HEK293 (cell line): ENCODE results near the gene VIT.

Experiments
- CTCF ChIA-PET: fragments of 350-600 bp; formaldehyde crosslinking; extraction: SDS; loops from one replicate; lab custom pipeline; 2021; ENCODE audit warnings: antibody characterized with exemption; lab: Yijun Ruan, JAX
- POLR2A ChIA-PET: fragments of 300-600 bp; formaldehyde crosslinking; extraction: SDS; loops from one replicate; lab custom pipeline; 2020; ENCODE audit warnings: antibody characterized with exemption, inconsistent platforms; lab: Yijun Ruan, JAX
- H3K27ac ChIP-seq: fragments of 200-500 bp; sonication (Bioruptor generic); 2 replicates; pipeline ENCODE4 v1.5.1; 2014; ENCODE audit warnings: low read depth, low read length, control low read depth, inconsistent platforms; ENCODE audit errors: extremely low read depth
- H3K36me3 ChIP-seq, 2 experiments: fragments of 200-500 bp in 1 of 2; sonication (Bioruptor generic) in 1 of 2; 1 replicate in 1 of 2; 2 replicates in 1 of 2; pipeline ENCODE4 v1.5.1; 2014 to 2017; ENCODE audit warnings: inconsistent platforms in 2 of 2, low read length in 2 of 2; ENCODE audit not compliant: control insufficient read depth in 2 of 2, insufficient read depth in 1 of 2
- H3K4me1 ChIP-seq: fragments of 200-500 bp; sonication (Bioruptor generic); 2 replicates; pipeline ENCODE4 v1.5.1; 2014; ENCODE audit warnings: mild to moderate bottlenecking, low read length, inconsistent platforms; ENCODE audit not compliant: control insufficient read depth, insufficient read depth
- H3K4me3 ChIP-seq: 2 replicates; pipeline ENCODE4 v1.5.1; 2011; ENCODE audit warnings: low read depth, mild to moderate bottlenecking, control low read depth, low read length, moderate library complexity
- H3K9me3 ChIP-seq: fragments of 200-500 bp; sonication (Bioruptor generic); 2 replicates; pipeline ENCODE4 v1.5.1; 2014; ENCODE audit warnings: low read depth, low read length, inconsistent platforms; ENCODE audit not compliant: control insufficient read depth, insufficient read depth
- EGR2 ChIP-seq: fragments of 450-650 bp; formaldehyde crosslinking; IDR thresholded peaks from 2 replicates; pipeline ENCODE4 v1.5.1; 2016; ENCODE audit warnings: low read depth, missing biosample characterization, missing genetic modification characterization
- GLIS2 ChIP-seq: fragments of 450-650 bp; formaldehyde crosslinking; IDR thresholded peaks from 2 replicates; pipeline ENCODE4 v1.5.1; 2016; ENCODE audit warnings: missing biosample characterization, missing genetic modification characterization
- KLF7 ChIP-seq: fragments of 450-650 bp; formaldehyde crosslinking; IDR thresholded peaks from 2 replicates; pipeline ENCODE4 v1.5.1; 2016; ENCODE audit warnings: missing biosample characterization, missing genetic modification characterization, borderline replicate concordance
- KLF8 ChIP-seq: fragments of 450-650 bp; formaldehyde crosslinking; IDR thresholded peaks from 2 replicates; pipeline ENCODE4 v1.5.1; 2016; ENCODE audit warnings: missing biosample characterization, missing genetic modification characterization
- SALL2 ChIP-seq: fragments of 450-650 bp; formaldehyde crosslinking; IDR thresholded peaks from 2 replicates; pipeline ENCODE4 v1.5.0; 2017; ENCODE audit warnings: missing biosample characterization, mild to moderate bottlenecking, missing genetic modification characterization, borderline replicate concordance
- ZBTB1 ChIP-seq: fragments of 450-650 bp; formaldehyde crosslinking; IDR thresholded peaks from 2 replicates; pipeline ENCODE4 v1.5.1; 2016; ENCODE audit warnings: missing biosample characterization, missing genetic modification characterization
- ZBTB21 ChIP-seq: fragments of 450-650 bp; formaldehyde crosslinking; IDR thresholded peaks from 2 replicates; pipeline ENCODE4 v1.5.1; 2017; ENCODE audit warnings: missing biosample characterization, missing genetic modification characterization
- ZNF10 ChIP-seq: fragments of 450-650 bp; formaldehyde crosslinking; IDR thresholded peaks from 2 replicates; pipeline ENCODE4 v1.5.1; 2017; ENCODE audit warnings: missing biosample characterization, missing genetic modification characterization
- ZNF114 ChIP-seq: fragments of 450-650 bp; formaldehyde crosslinking; IDR thresholded peaks from 2 replicates; pipeline ENCODE4 v1.5.0; 2017; ENCODE audit warnings: missing biosample characterization, missing genetic modification characterization
- ZNF138 ChIP-seq: fragments of 450-650 bp; formaldehyde crosslinking; IDR thresholded peaks from 2 replicates; pipeline ENCODE4 v1.5.1; 2016; ENCODE audit warnings: missing biosample characterization, missing genetic modification characterization, borderline replicate concordance
- ZNF223 ChIP-seq: fragments of 450-650 bp; formaldehyde crosslinking; IDR thresholded peaks from 2 replicates; pipeline ENCODE4 v1.5.1; 2016; ENCODE audit warnings: missing biosample characterization, missing genetic modification characterization
- ZNF335 ChIP-seq: fragments of 450-650 bp; formaldehyde crosslinking; conservative IDR thresholded peaks from 2 replicates; pipeline ENCODE4 v1.5.1; 2016; ENCODE audit warnings: missing biosample characterization, missing genetic modification characterization
- ZNF394 ChIP-seq: fragments of 450-650 bp; formaldehyde crosslinking; IDR thresholded peaks from 2 replicates; pipeline ENCODE4 v1.5.1; 2016; ENCODE audit warnings: missing biosample characterization, missing genetic modification characterization, mild to moderate bottlenecking, moderate library complexity, borderline replicate concordance
- ZNF473 ChIP-seq: fragments of 450-650 bp; formaldehyde crosslinking; IDR thresholded peaks from 2 replicates; pipeline ENCODE4 v1.5.1; 2017; ENCODE audit warnings: missing biosample characterization, missing genetic modification characterization
- ZNF514 ChIP-seq: fragments of 450-650 bp; formaldehyde crosslinking; IDR thresholded peaks from 2 replicates; pipeline ENCODE4 v1.5.1; 2016; ENCODE audit warnings: missing biosample characterization, missing genetic modification characterization
- ZNF658 ChIP-seq: fragments of 450-650 bp; formaldehyde crosslinking; IDR thresholded peaks from 2 replicates; pipeline ENCODE4; 2016; ENCODE audit warnings: missing biosample characterization, missing genetic modification characterization
- ZNF664 ChIP-seq: fragments of 450-650 bp; formaldehyde crosslinking; IDR thresholded peaks from 2 replicates; pipeline ENCODE4 v1.5.1; 2016; ENCODE audit warnings: missing biosample characterization, missing genetic modification characterization
- ZNF692 ChIP-seq: fragments of 450-650 bp; formaldehyde crosslinking; IDR thresholded peaks from 2 replicates; pipeline ENCODE4 v1.5.1; 2016; ENCODE audit warnings: missing biosample characterization, missing genetic modification characterization
- ZNF843 ChIP-seq: fragments of 450-650 bp; formaldehyde crosslinking; IDR thresholded peaks from 2 replicates; pipeline ENCODE4 v1.5.1; 2016; ENCODE audit warnings: missing biosample characterization, missing genetic modification characterization
- TF ChIP-seq, protein P1 (sequence below): fragments of 450-650 bp; formaldehyde crosslinking; IDR thresholded peaks from 2 replicates; pipeline ENCODE4 v1.5.1; 2017; ENCODE audit warnings: missing biosample characterization, missing genetic modification characterization
- TF ChIP-seq, protein P2 (sequence below): fragments of 450-650 bp; formaldehyde crosslinking; IDR thresholded peaks from 2 replicates; pipeline ENCODE4 v1.5.1; 2017; ENCODE audit warnings: missing biosample characterization, missing genetic modification characterization
- TF ChIP-seq, protein P3 (sequence below): fragments of 450-650 bp; formaldehyde crosslinking; IDR thresholded peaks from 2 replicates; pipeline ENCODE4 v1.5.1; 2016; ENCODE audit warnings: missing biosample characterization, missing genetic modification characterization

Gene VIT

DNA sequence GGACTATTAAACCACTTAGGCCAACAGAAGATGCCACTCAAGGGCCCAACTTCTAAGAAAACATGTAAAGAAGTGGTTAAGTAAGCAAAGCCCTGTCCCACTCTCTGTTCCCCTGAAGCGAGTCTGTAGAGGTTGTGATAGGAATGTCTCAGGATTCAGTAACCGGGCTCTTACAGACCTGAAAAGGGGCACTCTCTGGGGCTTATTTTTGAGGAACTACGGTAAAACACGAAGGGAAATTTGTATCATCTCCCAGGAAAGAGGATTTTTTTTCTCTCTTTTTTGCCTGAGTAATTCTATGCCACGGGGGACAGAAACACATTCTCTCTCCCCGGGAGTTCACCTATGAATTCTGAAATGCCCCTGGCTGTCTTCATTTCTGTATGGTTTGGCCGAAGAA, 77.4 kb downstream of the VIT start (continued):
- TF ChIP-seq, protein P1, sequence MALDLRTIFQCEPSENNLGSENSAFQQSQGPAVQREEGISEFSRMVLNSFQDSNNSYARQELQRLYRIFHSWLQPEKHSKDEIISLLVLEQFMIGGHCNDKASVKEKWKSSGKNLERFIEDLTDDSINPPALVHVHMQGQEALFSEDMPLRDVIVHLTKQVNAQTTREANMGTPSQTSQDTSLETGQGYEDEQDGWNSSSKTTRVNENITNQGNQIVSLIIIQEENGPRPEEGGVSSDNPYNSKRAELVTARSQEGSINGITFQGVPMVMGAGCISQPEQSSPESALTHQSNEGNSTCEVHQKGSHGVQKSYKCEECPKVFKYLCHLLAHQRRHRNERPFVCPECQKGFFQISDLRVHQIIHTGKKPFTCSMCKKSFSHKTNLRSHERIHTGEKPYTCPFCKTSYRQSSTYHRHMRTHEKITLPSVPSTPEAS (tag by site-specific recombination) = no peak
- TF ChIP-seq ZNF843 (tag by site-specific recombination) (no peak), ZNF664 (tag by site-specific recombination) (no peak), ZNF394 (tag by site-specific recombination) (no peak), ZNF658 (tag by site-specific recombination) (no peak), SALL2 (no peak)

DNA sequence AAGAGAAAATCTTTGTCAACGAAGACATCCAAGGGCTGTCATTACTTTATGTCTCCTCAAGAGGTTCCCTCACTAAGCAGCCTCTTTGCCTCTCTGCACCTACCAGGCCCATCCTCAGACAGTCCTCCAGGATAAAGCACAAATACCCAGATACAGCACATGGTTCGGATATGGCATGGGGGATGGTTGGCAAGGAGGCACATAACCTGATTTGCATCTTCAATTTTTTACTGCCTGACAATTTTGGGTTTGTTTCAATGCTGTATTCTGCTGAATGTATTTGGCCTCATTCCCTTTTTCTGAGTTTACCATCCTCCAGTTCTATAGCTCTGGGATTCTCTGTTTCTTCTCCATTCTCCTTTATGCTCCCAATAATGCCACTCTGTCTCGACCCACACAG, 78.8 kb downstream of the VIT start:
- TF ChIP-seq, protein P2, sequence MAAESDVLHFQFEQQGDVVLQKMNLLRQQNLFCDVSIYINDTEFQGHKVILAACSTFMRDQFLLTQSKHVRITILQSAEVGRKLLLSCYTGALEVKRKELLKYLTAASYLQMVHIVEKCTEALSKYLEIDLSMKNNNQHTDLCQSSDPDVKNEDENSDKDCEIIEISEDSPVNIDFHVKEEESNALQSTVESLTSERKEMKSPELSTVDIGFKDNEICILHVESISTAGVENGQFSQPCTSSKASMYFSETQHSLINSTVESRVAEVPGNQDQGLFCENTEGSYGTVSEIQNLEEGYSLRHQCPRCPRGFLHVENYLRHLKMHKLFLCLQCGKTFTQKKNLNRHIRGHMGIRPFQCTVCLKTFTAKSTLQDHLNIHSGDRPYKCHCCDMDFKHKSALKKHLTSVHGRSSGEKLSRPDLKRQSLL = no peak
- no peak for TF ChIP-seq ZNF223
- TF ChIP-seq ZBTB1 (tag by site-specific recombination) = no peak
- no peak for TF ChIP-seq KLF7 (tag by site-specific recombination)
- no peak for TF ChIP-seq ZNF514 (tag by site-specific recombination)
- Histone ChIP-seq H3K9me3 (no peaks in the 10 kb centered on the region), H3K4me1 (no peaks in the 10 kb centered on the region), H3K4me3 (no peak overlapping the region), H3K27ac (no peak overlapping the region), H3K36me3 (no peaks in the 10 kb centered on the region)
- CTCF ChIA-PET = interaction anchor here (0.9 to 1.9 kb wide), 2 partner anchors 10 to 12 kb away, joined by 3 to 18 read pairs; no protein-coding TSS in a partner anchor
- POLR2A ChIA-PET = no interaction called here

DNA sequence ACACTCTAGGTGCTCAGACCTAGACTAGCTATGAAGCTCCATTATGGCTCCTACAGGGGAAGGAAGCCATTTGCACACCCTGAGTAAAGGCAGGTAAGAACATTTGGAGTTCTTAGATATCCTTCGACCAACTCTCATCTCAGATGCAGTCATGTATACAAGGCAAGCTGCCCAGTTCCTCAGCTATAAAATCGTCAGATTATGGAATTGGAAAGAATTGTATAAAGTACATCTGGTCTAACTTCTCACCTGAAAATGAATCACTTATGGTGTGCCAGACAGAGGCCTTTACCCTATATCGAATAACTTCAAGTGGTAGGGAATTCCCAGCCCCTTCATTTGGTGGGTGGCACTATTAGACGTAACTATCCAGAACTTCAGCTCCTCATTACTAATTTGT, 79.3 kb downstream of the VIT start:
- Histone ChIP-seq H3K4me3 (no peak overlapping the region), H3K4me1 (no peaks in the 10 kb centered on the region), H3K27ac (no peak overlapping the region), H3K36me3 (no peaks in the 10 kb centered on the region), H3K9me3 (no peaks in the 10 kb centered on the region)
- POLR2A ChIA-PET = no interaction called here
- TF ChIP-seq ZNF335 (tag by site-specific recombination) (no peak), EGR2 (tag by site-specific recombination) (no peak), ZBTB21 (tag by site-specific recombination) (no peak), ZNF114 (no peak), KLF8 (tag by site-specific recombination) (no peak), ZNF473 (tag by site-specific recombination) (no peak), ZNF10 (tag by site-specific recombination) (no peak), ZNF138 (tag by site-specific recombination) (no peak), GLIS2 (tag by site-specific recombination) (no peak), ZNF692 (tag by site-specific recombination) (no peak)
- TF ChIP-seq, protein P3, sequence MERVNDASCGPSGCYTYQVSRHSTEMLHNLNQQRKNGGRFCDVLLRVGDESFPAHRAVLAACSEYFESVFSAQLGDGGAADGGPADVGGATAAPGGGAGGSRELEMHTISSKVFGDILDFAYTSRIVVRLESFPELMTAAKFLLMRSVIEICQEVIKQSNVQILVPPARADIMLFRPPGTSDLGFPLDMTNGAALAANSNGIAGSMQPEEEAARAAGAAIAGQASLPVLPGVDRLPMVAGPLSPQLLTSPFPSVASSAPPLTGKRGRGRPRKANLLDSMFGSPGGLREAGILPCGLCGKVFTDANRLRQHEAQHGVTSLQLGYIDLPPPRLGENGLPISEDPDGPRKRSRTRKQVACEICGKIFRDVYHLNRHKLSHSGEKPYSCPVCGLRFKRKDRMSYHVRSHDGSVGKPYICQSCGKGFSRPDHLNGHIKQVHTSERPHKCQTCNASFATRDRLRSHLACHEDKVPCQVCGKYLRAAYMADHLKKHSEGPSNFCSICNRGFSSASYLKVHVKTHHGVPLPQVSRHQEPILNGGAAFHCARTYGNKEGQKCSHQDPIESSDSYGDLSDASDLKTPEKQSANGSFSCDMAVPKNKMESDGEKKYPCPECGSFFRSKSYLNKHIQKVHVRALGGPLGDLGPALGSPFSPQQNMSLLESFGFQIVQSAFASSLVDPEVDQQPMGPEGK (tag by site-specific recombination) = no peak
- CTCF ChIA-PET = interaction anchor here (0.6 to 1.9 kb wide), 3 partner anchors 9 to 13 kb away, joined by 3 to 18 read pairs (median 4); no protein-coding TSS in a partner anchor
